Stimulated activated CD4-positive, alpha-beta T cell treated with anti-CD3 and anti-CD28 coated beads, Interleukin-1b, Interleukin-23, amount 100 ng/mL, for 24 hours (primary cell): ENCODE data around the gene SMAD3.
"Not testable (repeated sequence)": the region's sequence is repeated elsewhere in the genome, so short reads cannot be mapped to it uniquely, and the experiment has no call there.

ENCODE experiments used
- DNase-seq, 4 experiments: peaks; one replicate each; pipeline ENCODE4 v3.0.0-alpha.2; 2020; ENCODE audit warnings: low read depth in 4 of 4, low spot score in 1 of 4

Gene SMAD3

DNA sequence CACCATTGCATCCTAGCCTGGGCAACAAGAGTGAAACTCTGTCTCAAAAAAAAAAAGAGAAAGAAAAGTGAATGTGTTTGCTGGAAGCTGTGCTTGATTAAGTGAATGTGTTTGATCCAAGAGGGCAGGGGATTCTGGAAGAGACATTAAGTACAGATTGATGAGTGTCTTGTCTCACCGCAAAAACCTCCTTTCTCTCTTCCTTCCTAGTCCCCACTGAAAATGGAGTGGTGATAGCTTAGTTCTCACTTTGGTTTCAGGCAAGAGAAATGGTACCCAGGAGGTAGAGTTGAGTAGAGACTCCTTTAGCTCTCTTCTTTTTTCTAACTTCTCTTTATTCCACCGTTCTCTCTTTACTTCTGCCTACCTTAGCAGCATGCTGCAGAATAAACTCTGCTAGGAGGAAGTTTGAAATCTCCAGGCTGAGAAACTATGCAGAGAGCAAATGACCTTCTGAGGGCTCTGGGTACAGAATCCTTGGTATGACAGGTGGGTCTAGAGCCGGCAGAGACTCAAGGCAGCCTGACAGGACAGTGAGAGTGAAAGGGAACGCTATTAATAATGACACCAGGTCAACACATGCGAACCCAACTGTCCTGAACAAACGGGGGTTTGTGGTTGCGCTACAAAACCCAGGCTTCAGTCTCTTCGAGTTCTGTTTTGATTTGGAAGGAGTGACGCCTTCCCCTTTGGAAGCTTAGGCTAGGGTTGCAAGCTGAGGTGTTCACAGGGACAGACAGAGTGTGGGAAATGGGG, 74.9 kb downstream of the SMAD3 start:
- DNase-seq, result no peak

- DNase-seq, result no peak
These were observed 76.8 kb downstream of the SMAD3 start for GRCh38 chr15:67142092-67142766.

DNA sequence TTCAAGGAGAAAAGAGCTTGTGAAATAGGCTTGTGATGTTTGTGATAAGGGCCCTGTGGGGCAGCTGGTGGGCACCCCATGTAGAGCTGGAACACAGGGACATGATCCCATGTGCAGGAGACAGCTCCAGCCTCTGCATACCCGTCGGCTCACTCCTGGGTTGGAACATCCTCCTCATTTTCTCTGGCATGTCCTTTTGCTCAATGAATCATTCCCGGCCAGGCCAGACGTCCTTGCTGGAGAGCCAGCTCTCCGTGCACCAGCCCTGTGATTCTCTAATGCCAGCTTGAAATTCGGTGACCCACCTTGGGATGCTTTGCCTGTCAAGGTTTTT, 77.3 kb downstream of the SMAD3 start:
- no peak for DNase-seq

GRCh38 chr15:67143646-67144045, 78.2 kb downstream of the SMAD3 start:
- no peak for DNase-seq

DNA sequence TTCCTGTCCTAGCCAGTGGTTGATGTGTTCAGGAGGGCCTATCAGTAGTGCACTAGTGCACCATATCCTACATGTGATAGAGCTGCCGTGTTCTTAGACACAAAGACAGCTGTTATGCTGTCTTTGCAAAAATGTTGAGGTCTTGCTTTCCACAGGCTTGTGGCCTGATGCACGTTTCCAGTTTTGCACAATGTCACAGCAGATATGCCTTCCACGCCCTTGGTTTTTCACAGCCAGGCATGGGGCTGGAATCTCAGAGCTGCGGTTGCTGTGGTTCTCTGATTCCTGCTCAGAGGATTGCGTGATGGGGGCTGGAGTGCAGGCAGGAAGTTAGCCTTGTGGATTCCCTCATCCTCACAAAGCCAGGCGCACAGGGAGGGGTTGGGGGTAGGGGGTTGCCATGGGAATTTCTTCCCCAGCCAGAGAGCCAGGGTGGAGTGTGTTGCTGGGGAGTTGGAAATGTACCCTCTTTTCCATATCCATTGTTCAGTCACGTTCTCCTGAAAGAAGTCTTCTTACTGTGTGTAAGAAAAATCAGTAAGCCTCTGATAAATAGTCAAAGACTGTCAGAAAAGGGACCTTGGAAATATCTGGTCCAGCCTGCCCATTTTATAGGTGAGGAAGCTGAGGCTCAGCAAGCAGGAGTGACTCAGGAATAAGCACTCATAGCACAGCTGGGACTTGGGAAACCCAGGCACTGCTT, 79.4 kb downstream of the SMAD3 start:
- DNase-seq, result no peak

- DNase-seq, result no peak
These were observed 79.9 kb downstream of the SMAD3 start for GRCh38 chr15:67145312-67145610.

GRCh38 chr15:67145710-67146109, 80.3 kb downstream of the SMAD3 start:
- no peak for DNase-seq

DNA sequence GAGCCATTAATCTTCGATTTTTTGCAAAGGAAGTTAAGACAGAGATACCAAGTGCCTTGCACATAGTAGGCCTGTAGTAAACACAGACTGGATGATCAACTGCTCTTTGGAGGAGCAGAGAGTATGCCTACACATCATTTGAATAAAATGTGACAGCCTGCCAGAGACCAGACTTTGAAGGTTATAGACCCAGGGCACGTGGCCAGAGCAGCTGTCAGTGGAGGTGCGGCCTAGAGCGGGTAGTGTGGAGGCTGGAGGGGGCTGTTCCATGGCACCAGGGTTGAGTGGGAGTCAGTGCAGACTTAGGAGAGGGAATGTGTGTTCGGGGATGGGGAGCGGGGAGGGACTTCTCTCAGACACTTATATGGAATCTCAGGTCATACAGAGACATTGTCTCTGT, 80.8 kb downstream of the SMAD3 start:
- no peak for DNase-seq

GRCh38 chr15:67146875-67147381, 81.5 kb downstream of the SMAD3 start:
- peak in 2 of 4 experiments; percentile 17 to 25 for DNase-seq

- DNase-seq, result no peak
These were observed 82.1 kb downstream of the SMAD3 start for GRCh38 chr15:67147396-67147949.

GRCh38 chr15:67148196-67148701, 82.8 kb downstream of the SMAD3 start:
- no peak for DNase-seq

GRCh38 chr15:67149068-67149772, 83.8 kb downstream of the SMAD3 start:
- no peak for DNase-seq

DNA sequence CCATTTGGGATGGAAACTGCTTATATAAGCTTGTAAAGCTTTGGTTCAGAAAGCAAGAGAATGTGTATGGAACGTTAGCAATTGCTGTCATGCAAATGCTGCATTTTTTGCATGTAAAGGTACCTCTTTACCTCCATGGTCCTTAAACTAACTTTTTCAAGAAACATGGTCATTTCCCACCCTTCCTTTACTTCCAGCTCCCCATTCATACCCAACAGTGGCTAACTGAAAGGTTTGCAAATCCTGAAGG, 84.3 kb downstream of the SMAD3 start:
- no peak for DNase-seq

- peak in 1 of 4 experiments; percentile 26 for DNase-seq
These were observed 84.8 kb downstream of the SMAD3 start for GRCh38 chr15:67150023-67150860.

GRCh38 chr15:67152429-67152828, 87.0 kb downstream of the SMAD3 start:
- no peak for DNase-seq

- not testable (repeated sequence) for DNase-seq
These were observed 87.6 kb downstream of the SMAD3 start for GRCh38 chr15:67153044-67153443.

DNA sequence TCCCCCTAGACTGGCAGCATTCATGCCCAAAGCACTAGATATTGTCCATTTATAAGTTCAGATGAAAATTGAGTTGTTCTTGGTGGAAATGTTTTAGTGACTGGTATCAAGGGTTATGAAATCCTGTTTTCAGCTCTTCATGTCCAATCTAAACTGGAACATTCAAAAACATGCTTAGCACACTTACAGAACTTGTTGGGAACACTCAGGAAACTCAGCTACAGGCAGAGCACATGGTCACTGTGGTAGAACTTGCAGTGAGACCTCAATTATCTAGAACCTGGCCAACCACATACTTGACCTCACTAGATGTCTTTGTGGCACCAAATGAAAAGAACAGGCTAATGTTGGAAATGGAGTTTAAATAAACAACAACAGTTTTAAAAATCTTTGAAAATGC, 88.8 kb downstream of the SMAD3 start:
- DNase-seq, result no peak

DNA sequence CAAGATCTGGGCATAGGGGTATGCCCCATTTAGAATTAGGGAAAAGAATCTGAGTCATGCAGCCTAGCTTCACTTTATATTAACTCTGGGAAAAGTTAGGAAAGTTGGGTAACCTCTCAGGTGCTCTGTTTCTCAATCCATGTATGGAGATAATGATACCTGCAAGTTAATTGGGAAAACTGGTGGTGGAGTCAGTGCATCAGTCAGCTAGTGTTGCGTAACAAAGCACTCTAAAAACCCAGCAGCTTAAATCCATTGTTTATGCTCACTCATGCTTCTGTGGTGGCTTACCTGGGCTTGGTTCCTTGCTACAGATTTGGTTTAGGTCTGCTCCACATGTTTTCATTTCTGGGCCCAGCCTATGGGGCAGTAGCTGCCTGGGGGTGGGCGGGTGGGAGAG, 91.0 kb downstream of the SMAD3 start:
- no peak for DNase-seq

GRCh38 chr15:67156834-67157233, 91.4 kb downstream of the SMAD3 start:
- DNase-seq, result no peak

DNA sequence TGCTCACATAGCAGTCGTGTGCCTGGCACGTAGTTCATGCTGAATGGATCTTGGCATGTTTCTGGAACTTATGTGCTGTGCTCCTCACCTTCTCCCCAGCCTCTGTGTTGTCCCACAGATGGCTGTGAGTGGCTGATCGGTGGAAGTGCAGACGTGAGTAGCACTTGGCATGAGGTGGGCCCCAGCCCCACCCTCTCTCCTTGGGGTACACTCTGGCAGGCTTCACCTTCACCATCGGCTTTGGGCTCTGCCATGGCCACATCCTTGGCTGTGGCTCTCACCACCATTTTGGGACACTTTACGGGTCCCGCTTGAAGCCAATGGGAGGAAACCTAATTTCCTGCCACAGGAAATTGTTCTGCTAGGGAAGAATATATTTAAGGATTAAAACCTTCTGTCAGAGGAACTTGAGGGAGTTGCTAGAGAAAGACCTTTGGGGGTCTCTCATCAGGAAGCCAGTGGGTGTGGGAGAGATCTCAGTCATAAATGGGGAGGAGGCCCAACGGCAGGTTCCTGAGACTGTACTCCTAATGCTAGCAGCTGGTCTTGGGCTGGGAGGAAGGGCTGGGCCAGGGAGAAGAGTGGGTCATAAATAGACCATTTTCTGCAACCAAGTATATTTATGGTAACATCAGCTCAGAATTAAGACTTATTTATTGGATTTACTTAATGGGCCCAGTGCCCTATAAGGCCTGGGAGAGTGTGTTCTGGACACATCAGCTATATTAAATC, 92.3 kb downstream of the SMAD3 start:
- DNase-seq, result no peak
